IMR-90 (cell line): ENCODE measurements around the gene DIPK1A. TPM values are rescaled to one million over a fixed set of nuclear protein-coding genes. Genes with fewer than 3 reads are reported as not detected.

Experiments
- ATAC-seq: fragments of 200-7000 bp; cut with Tn5 transposase; 2 replicates; pipeline ENCODE4 v1.9.1; 2020; ENCODE audit warnings: low read depth, mild to moderate bottlenecking, moderate library complexity
- BruUV-seq: library from RNA; stranded (reverse); fragments of 400-500 nt; replicated peaks from 2 replicates; lab custom pipeline; 2021; lab: Mats Ljungman, UMichigan
- CTCF ChIA-PET: fragments of 300-600 bp; formaldehyde crosslinking; extraction: SDS; loops from one replicate; lab custom pipeline; 2021; ENCODE audit warnings: antibody characterized with exemption; lab: Yijun Ruan, JAX
- POLR2A ChIA-PET: fragments of 300-600 bp; sonication (Branson Sonifier 250); formaldehyde crosslinking; loops from one replicate; lab custom pipeline; 2022; ENCODE audit warnings: antibody characterized with exemption; ENCODE audit not compliant: unreplicated experiment; lab: Charles Lee
- DNase-seq: peaks from one replicate; pipeline ENCODE4 v3.0.0; 2013
- H2AFZ ChIP-seq: replicated peaks from 2 replicates; pipeline ENCODE3; 2013; ENCODE audit warnings: low read length, mild to moderate bottlenecking; ENCODE audit not compliant: poor library complexity
- H2AK5ac ChIP-seq: 2 replicates; pipeline ENCODE4 v1.6.1; 2013; ENCODE audit warnings: low read depth, low read length, inconsistent platforms
- H2AK9ac ChIP-seq: replicated peaks from 2 replicates; pipeline ENCODE3; 2013; ENCODE audit warnings: mild to moderate bottlenecking, low read depth, low read length, moderate library complexity; ENCODE audit not compliant: poor library complexity
- H2BK120ac ChIP-seq: 2 replicates; pipeline ENCODE4 v1.6.1; 2013; ENCODE audit warnings: low read depth, low read length, inconsistent platforms
- H2BK15ac ChIP-seq: 3 replicates; pipeline ENCODE4 v1.6.1; 2013; ENCODE audit warnings: low read depth, low read length, inconsistent platforms
- H2BK20ac ChIP-seq: 2 replicates; pipeline ENCODE4 v1.6.1; 2013; ENCODE audit warnings: low read depth, mild to moderate bottlenecking, inconsistent platforms, low read length, moderate library complexity
- H2BK5ac ChIP-seq: 2 replicates; pipeline ENCODE4 v1.6.1; 2013; ENCODE audit warnings: mild to moderate bottlenecking, low read depth, low read length, inconsistent platforms; ENCODE audit not compliant: poor library complexity, severe bottlenecking
- H3K14ac ChIP-seq: replicated peaks from 2 replicates; pipeline ENCODE4 v1.6.1; 2013; ENCODE audit warnings: low read depth, low read length, inconsistent platforms
- H3K18ac ChIP-seq: 2 replicates; pipeline ENCODE4 v1.6.1; 2013; ENCODE audit warnings: low read depth, low read length, control low read depth
- H3K23ac ChIP-seq: 2 replicates; pipeline ENCODE4 v1.6.1; 2013; ENCODE audit warnings: low read depth, low read length, inconsistent platforms
- H3K27ac ChIP-seq: 2 replicates; pipeline ENCODE4 v1.5.1; 2013; ENCODE audit warnings: mild to moderate bottlenecking, control low read depth, low read length; ENCODE audit not compliant: insufficient read depth
- H3K27me3 ChIP-seq: 2 replicates; pipeline ENCODE4 v1.6.1; 2013; ENCODE audit warnings: low read length; ENCODE audit not compliant: control insufficient read depth, insufficient read depth
- H3K36me3 ChIP-seq: 2 replicates; pipeline ENCODE4 v1.6.1; 2013; ENCODE audit warnings: low read length, mixed read lengths; ENCODE audit not compliant: control insufficient read depth, insufficient read depth
- H3K4ac ChIP-seq: 2 replicates; pipeline ENCODE4 v1.6.1; 2013; ENCODE audit warnings: low read depth, low read length, inconsistent platforms
- H3K4me1 ChIP-seq: 2 replicates; pipeline ENCODE4 v1.6.1; 2013; ENCODE audit warnings: low read length, mixed read lengths; ENCODE audit not compliant: control insufficient read depth, insufficient read depth
- H3K4me2 ChIP-seq: 2 replicates; pipeline ENCODE4 v1.6.1; 2013; ENCODE audit warnings: low read depth, mild to moderate bottlenecking, control low read depth, low read length, moderate library complexity
- H3K4me3 ChIP-seq: 2 replicates; pipeline ENCODE4 v1.5.1; 2013; ENCODE audit warnings: low read depth, mild to moderate bottlenecking, control low read depth, low read length, moderate library complexity; ENCODE audit not compliant: insufficient read depth
- H3K56ac ChIP-seq: 2 replicates; pipeline ENCODE4 v1.6.1; 2013; ENCODE audit warnings: low read length, inconsistent platforms; ENCODE audit not compliant: insufficient read depth; ENCODE audit errors: extremely low read depth
- H3K79me1 ChIP-seq, 2 experiments: 2 replicates each; pipeline ENCODE4 v1.6.1; 2013; ENCODE audit warnings: low read length in 2 of 2, inconsistent platforms in 1 of 2, low read depth in 1 of 2
- H3K9ac ChIP-seq: 2 replicates; pipeline ENCODE4 v1.6.1; 2013; ENCODE audit warnings: low read depth, low read length, control low read depth
- H3K9me1 ChIP-seq: 2 replicates; pipeline ENCODE4 v1.6.1; 2013; ENCODE audit warnings: low read length, inconsistent platforms; ENCODE audit not compliant: insufficient read depth
- H3K9me3 ChIP-seq: 2 replicates; pipeline ENCODE4 v1.6.1; 2013; ENCODE audit warnings: low read length; ENCODE audit not compliant: control insufficient read depth, insufficient read depth
- H4K20me1 ChIP-seq: 2 replicates; pipeline ENCODE4 v1.6.1; 2013; ENCODE audit warnings: low read length, inconsistent platforms; ENCODE audit not compliant: insufficient read depth
- H4K5ac ChIP-seq: 2 replicates; pipeline ENCODE4 v1.6.1; 2013; ENCODE audit warnings: mild to moderate bottlenecking, low read depth, low read length, control low read depth
- H4K8ac ChIP-seq, 2 experiments: 2 replicates each; pipeline ENCODE4 v1.6.1; 2013; ENCODE audit warnings: low read depth in 2 of 2, low read length in 2 of 2, control low read depth in 1 of 2, inconsistent platforms in 1 of 2
- H4K91ac ChIP-seq: 2 replicates; pipeline ENCODE4 v1.6.1; 2013; ENCODE audit warnings: low read depth, low read length, inconsistent platforms; ENCODE audit not compliant: insufficient read depth
- CEBPB ChIP-seq: IDR thresholded peaks from 2 replicates; pipeline ENCODE4 v1.6.1; 2012; ENCODE audit warnings: low read depth, low read length, improper control_type of control experiment
- CHD1 ChIP-seq: IDR thresholded peaks from 2 replicates; pipeline ENCODE4 v1.6.1; 2012; ENCODE audit warnings: low read depth, low read length, improper control_type of control experiment
- CTCF ChIP-seq: conservative IDR thresholded peaks from 2 replicates; pipeline ENCODE4 v1.5.1; 2012; ENCODE audit warnings: mild to moderate bottlenecking, low read depth, low read length, improper control_type of control experiment
- ELK1 ChIP-seq: fragments of 150-350 bp; IDR thresholded peaks from 2 replicates; pipeline ENCODE4 v1.6.1; 2016; ENCODE audit warnings: low read depth, mild to moderate bottlenecking, low read length, moderate library complexity, borderline replicate concordance
- MAZ ChIP-seq: IDR thresholded peaks from 2 replicates; pipeline ENCODE4 v1.6.1; 2012; ENCODE audit warnings: low read depth, mild to moderate bottlenecking, low read length, improper control_type of control experiment, moderate library complexity, borderline replicate concordance
- NFE2L2 ChIP-seq: fragments of 150-350 bp; IDR thresholded peaks from 2 replicates; pipeline ENCODE4 v1.6.1; 2016; ENCODE audit warnings: low read depth, mild to moderate bottlenecking, low read length
- POLR2A ChIP-seq: IDR thresholded peaks from 2 replicates; pipeline ENCODE4 v1.6.1; 2012; ENCODE audit warnings: mild to moderate bottlenecking, low read depth, low read length
- RAD21 ChIP-seq: IDR thresholded peaks from 2 replicates; pipeline ENCODE4 v1.6.1; 2012; ENCODE audit warnings: low read length, improper control_type of control experiment
- RCOR1 ChIP-seq: IDR thresholded peaks from 2 replicates; pipeline ENCODE4 v1.6.1; 2012; ENCODE audit warnings: mild to moderate bottlenecking, low read length, improper control_type of control experiment; ENCODE audit not compliant: insufficient replicate concordance
- RFX5 ChIP-seq: IDR thresholded peaks from 2 replicates; pipeline ENCODE4 v1.8.0; 2012; ENCODE audit warnings: low read depth, mild to moderate bottlenecking, low read length, moderate library complexity
- SMC3 ChIP-seq: fragments of 150-350 bp; IDR thresholded peaks from 2 replicates; pipeline ENCODE4 v1.6.1; 2016; ENCODE audit warnings: low read depth, mild to moderate bottlenecking, antibody characterized with exemption, low read length, moderate library complexity
- WGBS, 2 experiments: methylation state at CpG; one replicate each; pipeline versions ENCODE4 v1.1.5 to v1.1.7; 2013; ENCODE audit warnings: missing lambda C conversion rate in 2 of 2; ENCODE audit not compliant: insufficient read length in 1 of 2; ENCODE audit errors: extremely low coverage in 2 of 2; 5-methylcytosine and 5-hydroxymethylcytosine counted together
- dilution Hi-C: fragments of 300-500 bp; cut with HindIII; formaldehyde crosslinking; loops from one replicate; pipeline ENCODE4 v1.14.3; 2018; ENCODE audit warnings: low sequenced_read_pairs; ENCODE audit not compliant: unreplicated experiment
- in situ Hi-C: fragments of 300-500 bp; cut with MboI; formaldehyde crosslinking; loops from 3 replicates; pipeline ENCODE4 v1.14.3; 2019; ENCODE audit warnings: low sequenced_read_pairs, inconsistent platforms, mixed read lengths
- intact Hi-C: fragments of 100-400 bp; cut with micrococcal nuclease; formaldehyde crosslinking; loops from 2 replicates; pipeline ENCODE4 v1.10.0; 2022
- polyA plus RNA-seq, 3 experiments: library from polyadenylated mRNA; depleted of rRNA; stranded (reverse); fragments of >200 nt; gene quantifications; 2 replicates each; pipeline ENCODE4 v1.2.3, GENCODE V29; 2012; ENCODE audit warnings: low replicate concordance in 1 of 3
- total RNA-seq: library from RNA; depleted of rRNA; stranded (reverse); fragments of >200 nt; gene quantifications from 2 replicates; pipeline ENCODE4 v1.2.3, GENCODE V29; 2012

DIPK1A gene
- total and polyA plus RNA-seq, 2 of the 4 experiments (the other 2 are of a cell fraction): 4.7 to 5.7 TPM

GRCh38 chr1:92874987-92875386 is 86.3 kb downstream of the DIPK1A start (continued):
- no peak for TF ChIP-seq ELK1
- no peak for TF ChIP-seq NFE2L2

- ChIA-PET POLR2A (no interaction called here), CTCF (no interaction called here)
- Histone ChIP-seq H4K20me1 (no peaks in the 10 kb centered on the region), H3K27me3 (no peaks in the 10 kb centered on the region), H2BK5ac (no peak overlapping the region), H3K14ac (no peak overlapping the region), H3K4me1 (no peaks in the 10 kb centered on the region), H2AK9ac (no peak overlapping the region), H3K56ac (no peak overlapping the region), H3K4ac (no peak overlapping the region), H4K8ac (no peak overlapping the region), H3K23ac (no peak overlapping the region), H3K9me1 (no peaks in the 10 kb centered on the region; the same call in 1 of the 2 replicates), H3K79me1 (no peaks in the 10 kb centered on the region), H2BK15ac (no peak overlapping the region), H3K9me3 (peaks cover 5% of the 10 kb centered on the region), H3K4me3 (no peak overlapping the region), H3K9ac (no peak overlapping the region), H4K5ac (no peak overlapping the region), H3K4me2 (no peak overlapping the region), H2BK120ac (no peak overlapping the region), H3K36me3 (peaks cover 2% of the 10 kb centered on the region; the same call in 1 of the 2 replicates), H3K18ac (no peak overlapping the region), H2BK20ac (no peak overlapping the region), H2AFZ (no peak overlapping the region), H4K91ac (no peak overlapping the region), H2AK5ac (no peak overlapping the region), H3K27ac (no peak overlapping the region)
- intact Hi-C loops: no loop called here
- in situ Hi-C loops: no loop called here
- ATAC-seq (no peak), DNase-seq (no peak)
- BruUV-seq: no TSS peak
- WGBS, 2 experiments: no CpG with 5 or more reads among the region's 2 CpGs
- dilution Hi-C loops: no loop called here
- TF ChIP-seq MAZ: no peak
- no peak for TF ChIP-seq POLR2A
- no peak for TF ChIP-seq RAD21
- no peak for TF ChIP-seq CEBPB
- no peak for TF ChIP-seq SMC3
- TF ChIP-seq NFE2L2: no peak
- no peak for TF ChIP-seq CTCF
- TF ChIP-seq RCOR1: no peak
- no peak for TF ChIP-seq RFX5
- TF ChIP-seq CHD1: no peak
- no peak for TF ChIP-seq ELK1
Measured at GRCh38 chr1:92872719-92873118, 88.5 kb downstream of the DIPK1A start.
